Measurements from ENCODE around the gene B4GALT6. TPM values are rescaled to one million over a fixed set of nuclear protein-coding genes. Genes with fewer than 3 reads are reported as not detected.

The B4GALT6 gene
- total RNA-seq, 1 experiment from 2014 or later: 22.4 TPM

DNA sequence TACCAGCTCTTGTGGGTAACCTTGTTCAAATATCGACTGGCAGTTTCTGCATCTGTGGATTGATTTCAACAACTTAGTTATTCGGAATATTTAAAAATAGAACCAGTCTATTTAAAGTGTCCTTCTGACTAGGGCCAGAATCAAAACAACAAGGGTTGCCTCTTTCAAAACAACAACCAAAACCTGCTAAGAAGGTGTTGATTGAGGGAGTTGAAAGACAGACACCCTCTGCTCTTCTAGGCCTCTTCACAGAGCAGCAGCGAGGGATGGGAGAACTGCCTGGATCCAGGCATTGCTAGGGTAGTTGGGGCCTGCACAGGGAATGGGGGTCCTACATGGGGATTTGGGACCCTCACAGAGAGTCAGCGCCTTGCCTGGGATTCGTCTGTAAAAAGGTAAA is 72.9 kb downstream of the B4GALT6 start:
- no peaks in the 10 kb centered on the region for H3K9me3 Mint-ChIP-seq (ENCODE audit: unreplicated experiment)
- Histone ChIP-seq H3K4me3 (ENCODE audit: low read depth, low read length) (no peak overlapping the region), H3K27me3 (replicated peaks; ENCODE audit: control insufficient read depth, insufficient read depth, low read length) (no peaks in the 10 kb centered on the region), H3K4me1 (no peaks in the 10 kb centered on the region; the same call in 1 of the 2 replicates), H3K36me3 (ENCODE audit: control insufficient read depth, insufficient read depth, low read length) (no peaks in the 10 kb centered on the region), H3K9me3 (no peaks in the 10 kb centered on the region)
- H3K36me3 Mint-ChIP-seq (ENCODE audit: insufficient read depth, unreplicated experiment): no peaks in the 10 kb centered on the region
- H3K4me3 Mint-ChIP-seq (ENCODE audit: unreplicated experiment): no peak overlapping the region
- POLR2A ChIA-PET: no interaction called here
- TF ChIP-seq, protein P1, sequence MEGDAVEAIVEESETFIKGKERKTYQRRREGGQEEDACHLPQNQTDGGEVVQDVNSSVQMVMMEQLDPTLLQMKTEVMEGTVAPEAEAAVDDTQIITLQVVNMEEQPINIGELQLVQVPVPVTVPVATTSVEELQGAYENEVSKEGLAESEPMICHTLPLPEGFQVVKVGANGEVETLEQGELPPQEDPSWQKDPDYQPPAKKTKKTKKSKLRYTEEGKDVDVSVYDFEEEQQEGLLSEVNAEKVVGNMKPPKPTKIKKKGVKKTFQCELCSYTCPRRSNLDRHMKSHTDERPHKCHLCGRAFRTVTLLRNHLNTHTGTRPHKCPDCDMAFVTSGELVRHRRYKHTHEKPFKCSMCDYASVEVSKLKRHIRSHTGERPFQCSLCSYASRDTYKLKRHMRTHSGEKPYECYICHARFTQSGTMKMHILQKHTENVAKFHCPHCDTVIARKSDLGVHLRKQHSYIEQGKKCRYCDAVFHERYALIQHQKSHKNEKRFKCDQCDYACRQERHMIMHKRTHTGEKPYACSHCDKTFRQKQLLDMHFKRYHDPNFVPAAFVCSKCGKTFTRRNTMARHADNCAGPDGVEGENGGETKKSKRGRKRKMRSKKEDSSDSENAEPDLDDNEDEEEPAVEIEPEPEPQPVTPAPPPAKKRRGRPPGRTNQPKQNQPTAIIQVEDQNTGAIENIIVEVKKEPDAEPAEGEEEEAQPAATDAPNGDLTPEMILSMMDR (IDR thresholded peaks at IDR 0.05; ENCODE audit: insufficient read depth in 1 of 2, low read depth in 1 of 2, low read length in 1 of 2, severe bottlenecking in 1 of 2, unreplicated experiment in 1 of 2): no peak
- H3K4me1 Mint-ChIP-seq (ENCODE audit: low read depth, unreplicated experiment): peaks cover 17% of the 10 kb centered on the region
- no peak for DNase-seq
- intact Hi-C loops (cut with micrococcal nuclease; ENCODE audit: unreplicated experiment): loop anchor here (1.0 to 5.0 kb wide), 3 partner anchors 24 to 71 kb away; partner anchors contain the start of gene B4GALT6
- no peaks in the 10 kb centered on the region for H3K27me3 Mint-ChIP-seq (ENCODE audit: insufficient read depth, unreplicated experiment)
- no peak overlapping the region for H3K27ac Mint-ChIP-seq (ENCODE audit: unreplicated experiment)
- no TSS peak for BruUV-seq (replicated peaks)
- CTCF ChIA-PET: interaction anchor here (1.0 kb wide), 1 partner anchor 55 kb away, joined by 4 read pairs; no protein-coding TSS in a partner anchor

DNA sequence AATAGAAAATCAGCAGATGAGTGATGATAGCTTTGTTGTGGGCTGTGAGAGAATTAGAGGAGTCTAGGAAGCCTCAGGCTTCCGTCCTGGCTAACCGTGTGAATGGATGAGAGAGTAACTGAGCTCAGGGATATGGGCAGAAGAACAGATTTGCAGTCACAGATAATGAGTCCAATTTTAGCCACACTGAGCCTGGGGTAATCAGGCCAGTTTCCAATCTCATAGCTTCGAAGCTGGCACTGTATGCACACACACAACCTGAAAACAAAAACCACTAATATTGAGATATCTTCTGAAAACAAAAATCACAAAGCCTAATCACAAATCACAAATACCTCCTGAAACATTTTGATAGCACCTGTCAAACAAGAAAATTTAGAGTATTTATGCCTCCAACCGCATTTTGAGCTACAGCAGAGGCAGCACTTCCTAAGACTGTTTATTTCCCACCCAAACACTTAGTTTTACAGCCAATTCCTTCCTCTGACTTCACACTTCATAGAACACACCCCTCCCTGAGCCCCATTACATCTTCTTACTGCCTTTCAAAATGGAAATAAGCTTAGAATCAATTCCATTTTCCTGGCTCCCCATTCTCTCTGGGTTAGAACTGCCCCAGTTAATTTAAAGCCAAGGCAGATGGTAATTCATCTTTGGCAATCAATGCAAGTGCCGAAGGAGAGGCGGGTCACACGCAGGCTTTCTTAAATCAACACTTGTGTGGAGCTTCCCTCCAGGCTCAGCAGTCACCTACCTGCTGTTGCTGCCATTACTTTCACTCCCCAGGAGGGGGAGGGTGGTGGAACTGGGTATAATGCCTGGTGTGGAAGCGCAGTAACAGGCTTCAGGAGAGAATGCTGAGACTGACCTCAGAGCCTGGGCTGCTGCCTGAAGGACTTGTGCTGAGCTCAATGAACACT is 73.8 kb downstream of the B4GALT6 start:
- H3K27ac Mint-ChIP-seq (ENCODE audit: unreplicated experiment): no peak overlapping the region
- no peak overlapping the region for H3K4me3 ChIP-seq (ENCODE audit: low read depth, low read length)
- H3K4me1 Mint-ChIP-seq (ENCODE audit: low read depth, unreplicated experiment): peaks cover 24% of the 10 kb centered on the region
- no peaks in the 10 kb centered on the region for H3K9me3 ChIP-seq
- no peaks in the 10 kb centered on the region; the same call in 1 of the 2 replicates for H3K4me1 ChIP-seq
- H3K36me3 ChIP-seq (ENCODE audit: control insufficient read depth, insufficient read depth, low read length): no peaks in the 10 kb centered on the region
- no peaks in the 10 kb centered on the region for H3K9me3 Mint-ChIP-seq (ENCODE audit: unreplicated experiment)
- no peaks in the 10 kb centered on the region for H3K27me3 ChIP-seq (replicated peaks; ENCODE audit: control insufficient read depth, insufficient read depth, low read length)
- no peaks in the 10 kb centered on the region for H3K36me3 Mint-ChIP-seq (ENCODE audit: insufficient read depth, unreplicated experiment)
- no TSS peak for BruUV-seq (replicated peaks)
- ChIA-PET CTCF (interaction anchor here (0.6 to 1.0 kb wide), 4 partner anchors 36 to 74 kb away, joined by 3 to 6 read pairs (median 4); no protein-coding TSS in a partner anchor), POLR2A (no interaction called here)
- H3K4me3 Mint-ChIP-seq (ENCODE audit: unreplicated experiment): peak overlapping the region; percentile 4
- DNase-seq: peak; percentile 58 to 61
- intact Hi-C loops (cut with micrococcal nuclease; ENCODE audit: unreplicated experiment): loop anchor here (1.0 to 5.0 kb wide), 3 partner anchors 23 to 72 kb away; partner anchors contain the start of gene B4GALT6
- TF ChIP-seq, protein P1 (IDR thresholded peaks at IDR 0.05; ENCODE audit: insufficient read depth in 1 of 2, low read depth in 1 of 2, low read length in 1 of 2, severe bottlenecking in 1 of 2, unreplicated experiment in 1 of 2): peak in 1 of 2 experiments; percentile 40
- no peaks in the 10 kb centered on the region for H3K27me3 Mint-ChIP-seq (ENCODE audit: insufficient read depth, unreplicated experiment)

DNA sequence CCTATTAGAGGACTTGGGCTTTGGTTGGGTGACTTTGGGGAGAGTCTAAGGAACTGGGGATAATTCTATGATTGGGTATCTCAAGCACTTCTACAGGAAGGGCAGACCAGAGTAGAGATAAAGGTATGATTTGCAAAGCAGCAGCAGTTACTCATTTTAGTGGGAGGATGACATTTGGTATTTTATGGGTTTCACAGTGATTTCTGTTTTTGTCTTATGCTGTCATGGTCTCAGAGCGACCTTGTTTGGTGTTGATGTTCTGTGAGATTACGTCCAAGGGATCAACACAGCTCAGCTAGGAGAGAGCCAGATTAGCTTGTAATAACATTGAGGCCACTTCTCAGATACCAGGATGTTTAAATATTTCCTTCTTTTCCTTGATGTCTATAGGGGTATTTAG is 74.5 kb downstream of the B4GALT6 start:
- Mint-ChIP-seq H3K36me3 (ENCODE audit: insufficient read depth, unreplicated experiment) (no peaks in the 10 kb centered on the region), H3K4me1 (ENCODE audit: low read depth, unreplicated experiment) (peaks cover 24% of the 10 kb centered on the region), H3K9me3 (ENCODE audit: unreplicated experiment) (no peaks in the 10 kb centered on the region), H3K4me3 (ENCODE audit: unreplicated experiment) (no peak overlapping the region), H3K27me3 (ENCODE audit: insufficient read depth, unreplicated experiment) (no peaks in the 10 kb centered on the region), H3K27ac (ENCODE audit: unreplicated experiment) (no peak overlapping the region)
- intact Hi-C loops (cut with micrococcal nuclease; ENCODE audit: unreplicated experiment): loop anchor here (5.0 kb wide), 2 partner anchors 53 to 72 kb away; partner anchors contain the start of gene B4GALT6
- Histone ChIP-seq H3K36me3 (ENCODE audit: control insufficient read depth, insufficient read depth, low read length) (no peaks in the 10 kb centered on the region), H3K4me3 (ENCODE audit: low read depth, low read length) (no peak overlapping the region), H3K27me3 (replicated peaks; ENCODE audit: control insufficient read depth, insufficient read depth, low read length) (no peaks in the 10 kb centered on the region), H3K4me1 (no peaks in the 10 kb centered on the region; the same call in 1 of the 2 replicates), H3K9me3 (no peaks in the 10 kb centered on the region)
- CTCF ChIA-PET: no interaction called here
- BruUV-seq (replicated peaks): no TSS peak
- TF ChIP-seq, protein P1 (IDR thresholded peaks at IDR 0.05; ENCODE audit: insufficient read depth in 1 of 2, low read depth in 1 of 2, low read length in 1 of 2, severe bottlenecking in 1 of 2, unreplicated experiment in 1 of 2): no peak
- POLR2A ChIA-PET: no interaction called here
- DNase-seq: no peak

Data from Caco-2 (cell line).